Activated CD8-positive, alpha-beta memory T cell treated with anti-CD3 and anti-CD28 coated beads for 1 hour (primary cell): ENCODE data around the gene RPL35.

Experiments used
- DNase-seq, 2 donors: peaks; one replicate each; pipeline ENCODE4 v3.0.0-alpha.2; 2020; ENCODE audit warnings: low read depth in 1 of 2; ENCODE audit errors: extremely low read depth in 1 of 2

Gene RPL35

GRCh38 chr9:124828489-124829333, 33.0 kb downstream of the RPL35 start:
- DNase-seq: no peak

DNA sequence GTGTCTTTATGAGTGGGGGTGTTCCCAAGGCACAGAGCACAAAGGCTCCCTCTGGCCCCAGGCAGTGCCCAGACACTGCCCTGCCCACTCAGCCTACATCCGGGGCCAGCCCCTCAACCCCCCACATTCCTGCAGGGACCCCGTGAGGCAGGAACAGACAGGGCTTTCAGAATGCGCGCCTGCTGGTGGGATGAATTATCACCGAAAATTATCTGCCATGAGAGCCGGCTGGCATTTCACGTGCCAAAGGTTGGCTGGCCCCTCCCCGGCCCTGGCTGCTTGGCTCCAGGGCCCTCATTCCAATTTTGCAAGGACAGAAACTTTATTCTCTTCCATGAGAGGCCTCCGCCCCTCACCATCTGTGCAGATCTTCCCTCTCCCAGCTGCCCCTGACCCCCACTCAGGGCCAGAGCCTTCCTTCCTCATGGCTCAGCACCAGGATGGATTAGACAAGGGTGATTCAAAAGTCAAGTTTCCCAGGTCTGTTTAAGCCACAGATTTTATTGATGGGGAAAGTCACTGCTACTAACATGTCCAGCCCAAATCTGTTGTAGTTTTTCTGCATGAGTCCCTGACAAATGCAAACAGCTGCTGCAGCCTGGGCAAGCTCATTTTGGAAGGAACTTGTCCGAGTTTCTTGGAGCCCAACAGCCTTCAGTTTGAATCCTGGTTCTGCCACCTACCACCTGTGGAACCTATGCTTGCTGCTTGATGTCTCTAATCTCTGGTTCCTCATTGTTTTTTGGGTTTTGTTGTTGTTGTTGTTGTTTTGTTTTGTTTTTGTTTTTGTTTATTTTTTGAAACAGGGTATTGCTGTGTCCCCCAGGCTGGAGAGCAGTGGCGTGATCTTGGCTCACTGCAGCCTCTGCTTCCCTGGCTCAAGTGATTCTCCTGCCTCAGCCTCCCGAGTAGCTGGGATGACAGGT, 40.8 kb downstream of the RPL35 start:
- no peak for DNase-seq

DNA sequence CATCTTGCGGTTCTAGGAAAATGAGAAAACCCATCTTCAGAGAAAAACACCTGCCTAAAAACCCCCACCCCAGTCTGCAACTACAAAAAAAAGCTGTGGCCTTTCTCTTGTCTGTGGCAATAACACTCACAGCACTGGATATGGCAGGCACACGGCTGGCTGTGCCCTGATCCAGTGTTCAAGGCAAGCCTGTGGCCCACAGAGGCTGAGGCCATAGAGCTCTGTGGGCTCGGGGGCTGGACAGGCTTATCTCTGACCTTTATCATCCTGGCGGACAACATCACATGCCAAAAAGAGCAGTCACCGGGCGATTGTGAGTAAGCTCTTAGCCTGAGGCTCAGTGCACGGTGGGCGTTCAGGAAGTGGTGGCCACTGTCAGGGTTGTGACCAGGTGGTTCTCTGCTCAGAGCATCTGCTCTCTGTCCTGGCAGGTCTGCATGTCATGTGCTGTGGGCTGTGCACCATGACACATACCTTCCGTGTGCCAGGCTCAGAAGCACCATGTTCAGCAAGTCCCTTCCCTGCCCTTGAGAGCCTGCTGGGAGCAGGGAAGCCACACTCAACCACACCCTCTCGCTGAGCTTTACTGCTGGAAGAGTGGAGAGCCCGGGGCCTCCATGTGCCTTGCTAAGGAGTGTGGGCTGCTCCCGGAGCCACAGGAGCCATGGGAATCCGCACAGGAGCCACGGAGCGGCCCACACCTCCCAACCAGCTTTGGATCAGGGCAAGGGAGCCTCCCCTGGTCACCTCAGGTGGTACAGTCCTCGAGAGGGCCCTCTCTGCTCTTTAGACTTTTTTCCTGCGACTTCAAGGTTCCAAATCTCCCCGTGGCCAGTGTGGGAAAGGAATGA, 43.1 kb downstream of the RPL35 start:
- no peak for DNase-seq

- DNase-seq: no peak
These were observed 46.2 kb downstream of the RPL35 start for GRCh38 chr9:124815601-124816000.

GRCh38 chr9:124814164-124814535, 47.6 kb downstream of the RPL35 start:
- DNase-seq: no peak

- DNase-seq: no peak
These were observed 48.1 kb downstream of the RPL35 start for GRCh38 chr9:124813501-124814163.

- no peak for DNase-seq
These were observed 48.7 kb downstream of the RPL35 start for GRCh38 chr9:124813041-124813440.

DNA sequence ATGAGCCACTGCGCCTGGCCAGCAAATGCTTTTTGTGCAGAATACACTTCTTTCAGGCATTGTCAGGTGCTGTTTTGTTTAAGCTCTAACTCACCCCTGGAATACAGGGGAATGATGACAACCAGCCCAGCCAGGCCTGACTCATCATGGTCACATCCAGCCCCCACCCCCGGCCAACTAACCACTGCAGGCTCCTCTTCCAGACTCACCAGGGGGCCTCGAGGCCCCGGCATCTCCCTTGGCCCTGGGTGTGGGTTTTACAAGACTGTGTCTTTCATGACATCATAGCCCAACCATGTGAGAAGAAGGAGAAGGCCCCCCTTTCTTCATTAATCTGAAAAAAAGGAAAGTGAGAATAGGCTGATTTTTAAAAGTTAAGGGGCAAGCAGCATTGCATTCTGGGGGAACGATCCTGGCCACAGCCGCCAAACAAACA, 49.3 kb downstream of the RPL35 start:
- no peak for DNase-seq

DNA sequence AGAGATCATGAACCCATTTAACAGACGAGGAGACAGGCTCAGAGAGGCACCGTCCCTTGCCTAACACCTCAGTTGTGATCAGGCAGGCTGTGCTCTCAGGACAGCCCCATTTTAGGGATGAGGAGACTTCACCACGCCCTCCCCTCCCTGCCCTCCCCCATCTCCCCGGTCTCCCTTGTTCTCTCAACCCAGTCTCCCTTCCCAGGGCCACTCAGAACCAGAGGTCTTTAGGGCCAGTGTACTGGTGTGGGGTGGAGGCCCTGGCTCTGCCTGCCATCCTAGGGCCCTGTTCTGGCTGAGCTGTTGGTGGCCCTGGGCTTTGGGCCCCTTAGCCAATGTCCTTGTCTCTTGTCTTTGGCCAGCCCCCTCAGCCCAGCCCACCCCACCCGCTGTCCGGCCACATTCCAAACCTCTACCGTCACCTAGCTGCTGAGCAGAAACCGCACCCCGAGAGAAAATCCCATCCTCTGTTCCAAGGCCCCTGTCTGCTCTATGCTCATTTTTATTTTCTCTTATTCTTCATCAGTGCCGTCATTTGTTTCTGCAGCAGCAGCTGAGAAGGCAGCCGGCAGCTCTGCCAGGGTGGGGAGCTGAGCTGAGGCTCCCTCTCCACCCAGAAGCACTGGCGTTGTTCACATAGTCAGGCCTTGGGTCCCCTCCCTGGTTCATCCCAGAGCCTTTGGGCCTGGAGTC, 50.9 kb downstream of the RPL35 start:
- no peak for DNase-seq

- no peak for DNase-seq
These were observed 51.8 kb downstream of the RPL35 start for GRCh38 chr9:124809741-124810500.

DNA sequence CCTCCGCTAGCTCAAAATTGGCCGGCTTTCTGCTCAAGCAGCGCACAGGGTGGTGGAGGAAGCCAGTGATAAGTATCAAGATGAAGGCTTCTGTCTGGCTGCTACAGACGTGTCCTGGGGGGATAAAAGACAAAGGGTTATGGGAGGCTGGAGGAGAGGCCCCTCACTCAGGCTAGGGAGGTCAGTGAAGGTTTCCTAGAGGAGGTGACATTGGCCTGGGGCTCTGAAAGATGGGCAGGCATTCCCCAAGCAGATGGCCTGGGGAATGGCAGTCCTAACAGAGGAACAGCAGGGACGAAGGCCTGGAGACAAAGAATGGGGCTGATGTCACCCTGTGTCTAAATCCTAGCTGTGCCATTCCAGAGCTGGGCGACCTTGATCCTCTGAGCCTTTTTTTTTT, 52.5 kb downstream of the RPL35 start:
- DNase-seq: no peak

DNA sequence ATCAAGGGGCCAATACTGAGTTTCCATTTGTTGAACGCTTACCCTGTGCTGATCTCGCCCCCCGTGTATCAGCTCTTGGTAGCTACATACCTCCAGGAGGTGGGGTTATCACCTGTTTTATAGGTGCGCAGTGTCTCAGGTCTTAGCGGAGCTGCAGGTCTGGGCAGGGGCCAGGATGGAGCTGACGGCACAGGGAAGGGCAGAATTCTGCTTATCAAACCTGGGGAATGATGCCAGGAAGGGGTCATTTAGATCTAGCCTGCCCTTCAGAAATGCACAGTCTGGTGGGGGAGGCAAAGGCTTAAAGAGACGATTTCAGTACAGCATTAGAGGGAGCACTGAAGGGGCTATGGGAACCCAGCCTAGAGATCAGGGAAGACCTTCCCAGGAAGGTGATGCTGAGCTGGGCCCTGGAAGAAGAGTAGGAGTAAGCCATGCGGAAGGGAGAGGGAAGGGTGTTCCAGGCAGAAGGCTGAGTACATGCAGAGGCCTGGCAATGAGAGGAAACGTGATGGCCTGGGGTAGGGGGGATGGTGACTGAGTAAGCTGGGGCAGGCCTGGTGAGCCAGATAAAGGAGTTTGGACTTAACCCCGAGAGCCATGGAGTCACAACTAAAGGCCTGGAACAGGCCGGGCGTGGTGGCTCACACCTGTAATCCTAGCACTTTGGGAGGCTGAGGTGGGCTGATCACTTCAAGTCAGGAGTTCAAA, 53.4 kb downstream of the RPL35 start:
- no peak for DNase-seq
